Neural cell (in vitro differentiated cells): Measurements from ENCODE around the gene NEIL1. TPM values are rescaled to one million over a fixed set of nuclear protein-coding genes. Genes with fewer than 3 reads are reported as not detected.

Experiments used
- H2AFZ ChIP-seq: fragments of 200-600, 300-800 bp; sonication (generic), shearing (Covaris generic); 2 replicates; pipeline ENCODE4 v1.6.0; 2014; ENCODE audit warnings: low read depth, mild to moderate bottlenecking, antibody characterized with exemption, low read length, moderate library complexity
- H3F3A ChIP-seq: fragments of 200-600 bp; shearing (Covaris generic); 2 replicates; pipeline ENCODE4 v1.6.1; 2016; ENCODE audit warnings: mild to moderate bottlenecking, moderate library complexity, mixed read lengths, antibody characterized with exemption, low read length; ENCODE audit not compliant: insufficient read depth, poor library complexity, severe bottlenecking
- H3K27ac ChIP-seq: fragments of 200-600, 300-800 bp; sonication (generic), shearing (Covaris generic); 2 replicates; pipeline ENCODE4 v1.5.1; 2014; ENCODE audit warnings: mild to moderate bottlenecking, low read length, moderate library complexity
- H3K27me3 ChIP-seq: fragments of 300-800, 200-600 bp; sonication (generic), shearing (Covaris generic); 2 replicates; pipeline ENCODE4 v1.6.0; 2014; ENCODE audit warnings: mild to moderate bottlenecking, low read depth, low read length, moderate library complexity; ENCODE audit not compliant: insufficient read depth
- H3K36me3 ChIP-seq: fragments of 300-800, 200-600 bp; sonication (generic), shearing (Covaris generic); 2 replicates; pipeline ENCODE4 v1.5.1; 2014; ENCODE audit warnings: mild to moderate bottlenecking, antibody characterized with exemption, low read length, moderate library complexity; ENCODE audit not compliant: insufficient read depth
- H3K4me2 ChIP-seq: fragments of 300-800, 200-600 bp; sonication (generic), shearing (Covaris generic); 2 replicates; pipeline ENCODE4 v1.6.0; 2014; ENCODE audit warnings: mild to moderate bottlenecking, low read length
- H3K4me3 ChIP-seq: fragments of 300-800, 200-600 bp; sonication (generic), shearing (Covaris generic); 2 replicates; pipeline ENCODE4 v1.5.1; 2014; ENCODE audit warnings: mild to moderate bottlenecking, low read length, moderate library complexity
- H3K79me2 ChIP-seq: fragments of 200-600 bp; shearing (Covaris generic); replicated peaks from 2 replicates; pipeline ENCODE4 v1.6.0; 2014; ENCODE audit warnings: mild to moderate bottlenecking, low read length, moderate library complexity; ENCODE audit not compliant: insufficient read depth
- H3K9ac ChIP-seq: fragments of 300-800, 200-600 bp; sonication (generic), shearing (Covaris generic); 2 replicates; pipeline ENCODE4 v1.6.1; 2016; ENCODE audit warnings: mild to moderate bottlenecking, low read length, mixed read lengths
- H3K9me2 ChIP-seq: fragments of 200-600 bp; shearing (Covaris generic); 2 replicates; pipeline ENCODE4 v1.6.1; 2016; ENCODE audit warnings: mild to moderate bottlenecking, low read length, mixed read lengths; ENCODE audit not compliant: insufficient read depth
- H3K9me3 ChIP-seq: fragments of 200-600, 300-800 bp; sonication (generic), shearing (Covaris generic); 2 replicates; pipeline ENCODE4 v1.6.1; 2016; ENCODE audit warnings: mild to moderate bottlenecking, mixed run types, low read length, moderate library complexity, mixed read lengths
- H4K20me1 ChIP-seq: fragments of 200-600 bp; shearing (Covaris generic); 2 replicates; pipeline ENCODE4 v1.6.1; 2016; ENCODE audit warnings: mild to moderate bottlenecking, mixed run types; ENCODE audit not compliant: insufficient read depth
- CTCF ChIP-seq: fragments of 450-650 bp; IDR thresholded peaks from 2 replicates; pipeline ENCODE4 v1.5.1; 2014; ENCODE audit warnings: antibody characterized with exemption, mild to moderate bottlenecking, moderate library complexity; ENCODE audit not compliant: poor library complexity, severe bottlenecking
- EP300 ChIP-seq: fragments of 450-650 bp; conservative IDR thresholded peaks from 2 replicates; pipeline ENCODE4 v1.6.1; 2014; ENCODE audit warnings: antibody characterized with exemption, mild to moderate bottlenecking, moderate library complexity; ENCODE audit not compliant: poor library complexity, severe bottlenecking
- EZH2 ChIP-seq: fragments of 200-600, 300-800 bp; shearing (Covaris generic), sonication (generic); IDR thresholded peaks from 2 replicates; pipeline ENCODE4 v1.6.1; 2014; ENCODE audit warnings: antibody characterized with exemption, low read length, borderline replicate concordance, mild to moderate bottlenecking; ENCODE audit not compliant: insufficient read depth, poor library complexity, severe bottlenecking
- MXI1 ChIP-seq: fragments of 450-650 bp; conservative IDR thresholded peaks from 2 replicates; pipeline ENCODE4 v1.6.1; 2014; ENCODE audit warnings: antibody characterized with exemption, mild to moderate bottlenecking; ENCODE audit not compliant: poor library complexity, severe bottlenecking
- POLR2AphosphoS5 ChIP-seq: IDR thresholded peaks from 2 replicates; pipeline ENCODE4 v1.6.1; 2012
- RAD21 ChIP-seq: fragments of 450-650 bp; conservative IDR thresholded peaks from 2 replicates; pipeline ENCODE4 v1.6.1; 2014; ENCODE audit warnings: antibody characterized with exemption, mild to moderate bottlenecking, moderate library complexity
- REST ChIP-seq: IDR thresholded peaks from 2 replicates; pipeline ENCODE4 v1.6.1; 2012; ENCODE audit warnings: borderline replicate concordance
- SMC3 ChIP-seq: fragments of 450-650 bp; conservative IDR thresholded peaks from 2 replicates; pipeline ENCODE4 v1.6.1; 2014; ENCODE audit warnings: antibody characterized with exemption, mild to moderate bottlenecking, moderate library complexity; ENCODE audit not compliant: poor library complexity
- TAF1 ChIP-seq: IDR thresholded peaks from 2 replicates; pipeline ENCODE4 v1.6.1; 2012; ENCODE audit warnings: low read depth
- polyA plus RNA-seq: library from polyadenylated mRNA; depleted of rRNA; stranded (reverse); fragments of >200 nt; gene quantifications from 2 replicates; pipeline ENCODE4 v1.2.3, GENCODE V29; 2014

The NEIL1 gene
- polyA plus RNA-seq, 1 donor from 2014 or later = 18.6 TPM

- Histone ChIP-seq H3K9ac (no peak overlapping the region), H3K4me3 (no peak overlapping the region), H2AFZ (no peak overlapping the region), H3K27ac (no peak overlapping the region), H4K20me1 (no peaks in the 10 kb centered on the region), H3K27me3 (peaks cover 17% of the 10 kb centered on the region), H3F3A (no peaks in the 10 kb centered on the region), H3K36me3 (no peaks in the 10 kb centered on the region), H3K4me2 (no peak overlapping the region), H3K9me2 (no peaks in the 10 kb centered on the region), H3K9me3 (no peaks in the 10 kb centered on the region), H3K79me2 (no peaks in the 10 kb centered on the region)
- TF ChIP-seq REST (no peak), MXI1 (no peak), POLR2AphosphoS5 (no peak), RAD21 (no peak), EZH2 (no peak)
Observed at GRCh38 chr15:75352186-75353080, 5.6 kb downstream of the NEIL1 start.

- H3K9me3 ChIP-seq = no peaks in the 10 kb centered on the region
- no peak for TF ChIP-seq MXI1
- no peak for TF ChIP-seq EZH2
- TF ChIP-seq TAF1 = no peak
- TF ChIP-seq CTCF = no peak
- no peak for TF ChIP-seq EP300
- TF ChIP-seq SMC3 = no peak
- TF ChIP-seq RAD21 = no peak
- no peak for TF ChIP-seq POLR2AphosphoS5
- no peaks in the 10 kb centered on the region for H3K36me3 ChIP-seq
- no peaks in the 10 kb centered on the region for H3F3A ChIP-seq
- no peak overlapping the region for H2AFZ ChIP-seq
- no peaks in the 10 kb centered on the region for H4K20me1 ChIP-seq
- no peak overlapping the region for H3K27ac ChIP-seq
- H3K9ac ChIP-seq = no peak overlapping the region
- H3K4me3 ChIP-seq = no peak overlapping the region
- peaks cover 6% of the 10 kb centered on the region for H3K27me3 ChIP-seq
- H3K79me2 ChIP-seq = no peaks in the 10 kb centered on the region
- H3K4me2 ChIP-seq = no peak overlapping the region
- H3K9me2 ChIP-seq = no peaks in the 10 kb centered on the region
Observed at GRCh38 chr15:75353604-75354003, 6.8 kb downstream of the NEIL1 start.
